Measurements from ENCODE around the gene PLEKHA3.

The PLEKHA3 gene

GRCh38 chr2:178478439-178479274 lies 1.6 kb upstream of the PLEKHA3 start, which contains the start of gene FKBP7:
Gene FKBP7 (minus strand): TSS chr2:178478600. CDS start chr2:178478499, 101 bp downstream.
- DNase-seq (ENCODE audit: low read depth in 2 of 2) = peak; percentile 61 to 73

GRCh38 chr2:178479275-178479616 lies 1.0 kb upstream of the PLEKHA3 start:
- DNase-seq (ENCODE audit: low read depth in 2 of 2) = no peak

- DNase-seq (ENCODE audit: low read depth in 2 of 2) = no peak
Observed at GRCh38 chr2:178479758-178480226, 465 bp upstream of the PLEKHA3 start.

- DNase-seq (ENCODE audit: low read depth in 2 of 2) = no peak
Observed at GRCh38 chr2:178482437-178482836, 2.2 kb downstream of the PLEKHA3 start.

DNA sequence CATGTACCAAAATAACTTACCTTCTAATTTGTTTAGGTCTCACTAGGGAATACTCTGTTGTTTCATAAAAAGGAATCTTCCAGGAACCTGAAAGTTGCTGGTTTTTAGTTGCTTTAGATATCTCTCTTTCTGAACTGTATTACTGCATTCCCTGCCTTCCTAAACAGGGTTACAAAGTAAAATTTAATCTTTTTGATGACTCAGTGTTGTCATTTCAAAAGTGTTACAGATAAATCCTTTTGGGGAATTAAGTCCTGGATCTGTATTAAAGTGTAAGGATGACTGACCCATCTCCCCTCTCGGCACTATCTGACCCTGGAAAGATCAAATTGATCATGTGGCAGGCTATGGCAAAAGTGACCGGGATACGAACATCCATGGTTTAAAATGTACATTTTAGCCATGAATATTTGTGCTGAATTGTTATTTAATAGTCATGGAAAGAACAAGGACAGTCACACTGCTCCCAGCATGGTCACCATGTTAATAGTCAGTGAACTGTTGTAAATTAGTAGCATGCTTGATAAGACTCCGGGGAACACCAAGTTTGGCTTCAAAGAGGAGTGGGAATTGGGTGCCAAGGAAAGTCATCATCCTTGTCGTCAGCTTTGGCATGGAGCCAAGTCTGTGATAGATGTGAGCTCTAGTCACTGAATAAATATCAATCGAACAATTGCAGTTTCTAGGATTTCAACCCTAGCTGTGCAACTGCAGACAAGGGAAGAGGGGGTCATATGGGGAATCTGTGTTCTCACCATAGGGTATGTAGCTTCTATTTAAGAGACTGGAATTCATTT lies 4.2 kb downstream of the PLEKHA3 start:
- no peak for DNase-seq (ENCODE audit: low read depth in 2 of 2)

- DNase-seq (ENCODE audit: low read depth in 2 of 2) = no peak
Observed at GRCh38 chr2:178485356-178485755, 5.1 kb downstream of the PLEKHA3 start.

DNA sequence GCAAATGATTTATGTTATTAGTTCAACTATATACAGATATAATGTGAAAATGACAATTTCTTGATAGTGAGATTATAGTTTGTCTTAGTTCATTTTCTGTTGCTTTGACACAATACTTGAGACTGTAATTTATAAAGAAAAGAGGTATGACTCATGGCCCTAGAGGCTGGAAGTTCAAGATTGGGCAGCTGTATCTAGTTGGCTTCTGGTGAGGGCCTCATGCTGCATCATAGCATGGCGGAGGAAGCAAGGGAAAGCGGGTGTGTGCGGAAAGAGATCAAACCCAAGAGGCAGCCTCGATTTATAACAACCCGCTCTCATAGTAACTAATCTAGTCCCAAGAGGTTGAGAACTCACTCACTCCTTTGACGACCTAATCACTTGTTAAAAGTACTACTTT lies 11.4 kb downstream of the PLEKHA3 start:
- DNase-seq (ENCODE audit: low read depth in 2 of 2) = no peak

GRCh38 chr2:178496049-178496448 lies 15.8 kb downstream of the PLEKHA3 start:
- no peak for DNase-seq (ENCODE audit: low read depth in 2 of 2)

DNA sequence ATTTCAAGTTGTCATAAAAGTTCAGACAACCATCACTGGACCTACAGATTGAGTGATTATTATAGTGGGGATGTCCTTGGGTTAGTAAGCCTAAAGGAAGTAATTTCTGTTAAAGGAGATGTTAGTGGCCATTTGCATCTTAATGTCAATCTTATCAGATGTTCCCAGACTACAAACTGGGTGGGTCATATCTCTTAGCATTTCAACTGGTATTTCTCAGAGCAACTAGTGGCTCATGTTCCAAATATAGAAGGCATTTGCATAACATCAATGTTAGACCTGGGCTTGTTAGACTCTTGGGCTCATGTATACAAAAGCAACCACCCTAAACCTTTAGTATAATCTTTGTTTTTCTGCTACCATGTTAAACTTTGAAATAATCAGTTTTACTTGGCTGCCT lies 17.9 kb downstream of the PLEKHA3 start:
- DNase-seq (ENCODE audit: low read depth in 2 of 2) = no peak

DNA sequence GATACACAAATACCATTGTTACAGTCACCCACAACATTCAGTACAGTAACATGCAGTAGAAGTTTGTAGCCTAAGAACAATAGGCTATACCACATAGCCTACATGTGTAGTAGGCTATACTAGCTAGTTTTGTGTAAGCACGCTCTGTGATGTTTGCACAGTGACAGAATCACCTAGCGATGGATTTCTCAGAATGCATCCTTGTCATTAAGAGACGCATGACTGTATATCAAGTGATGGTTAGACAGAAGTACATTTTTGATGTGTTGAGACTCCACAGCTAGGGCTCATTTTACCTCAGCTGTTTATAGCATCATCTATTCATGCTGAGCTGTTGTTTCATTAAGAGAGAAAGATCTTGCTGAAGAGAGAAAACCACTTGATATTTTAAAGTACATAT lies 19.4 kb downstream of the PLEKHA3 start:
- no peak for DNase-seq (ENCODE audit: low read depth in 2 of 2)

DNA sequence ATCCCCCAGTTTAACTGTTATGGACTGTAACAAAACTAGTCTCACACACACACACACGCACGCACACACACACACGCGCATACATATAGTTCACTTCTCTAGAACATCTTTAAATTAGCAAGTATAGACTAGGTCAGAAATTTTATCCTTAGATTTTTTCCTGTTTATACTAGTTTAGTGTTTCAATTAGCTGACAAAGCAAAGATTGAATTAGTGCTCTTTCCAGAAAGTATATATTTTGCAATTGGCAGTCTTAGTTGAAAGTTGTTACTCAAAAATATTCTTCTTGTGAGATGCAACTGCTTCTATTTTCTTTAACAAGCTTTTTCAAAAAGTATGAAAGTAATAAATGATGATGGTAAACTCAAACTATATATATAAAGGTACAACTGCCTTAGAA lies 22.5 kb downstream of the PLEKHA3 start:
- no peak for DNase-seq (ENCODE audit: low read depth in 2 of 2)

- DNase-seq (ENCODE audit: low read depth in 2 of 2) = no peak
Observed at GRCh38 chr2:178506101-178506500, 25.8 kb downstream of the PLEKHA3 start.

- no peak for DNase-seq (ENCODE audit: low read depth in 2 of 2)
Observed at GRCh38 chr2:178506524-178506923, 26.3 kb downstream of the PLEKHA3 start.

- DNase-seq (ENCODE audit: low read depth in 2 of 2) = no peak
Observed at GRCh38 chr2:178506949-178507348, 26.7 kb downstream of the PLEKHA3 start.

- no peak for DNase-seq (ENCODE audit: low read depth in 2 of 2)
Observed at GRCh38 chr2:178508646-178509045, 28.4 kb downstream of the PLEKHA3 start.

GRCh38 chr2:178510384-178510783 lies 30.1 kb downstream of the PLEKHA3 start:
- DNase-seq (ENCODE audit: low read depth in 2 of 2) = no peak

- DNase-seq (ENCODE audit: low read depth in 2 of 2) = no peak
Observed at GRCh38 chr2:178512484-178512883, 32.2 kb downstream of the PLEKHA3 start.

- no peak for DNase-seq (ENCODE audit: low read depth in 2 of 2)
Observed at GRCh38 chr2:178513876-178514275, 33.6 kb downstream of the PLEKHA3 start.

GRCh38 chr2:178514664-178515063 lies 34.4 kb downstream of the PLEKHA3 start:
- DNase-seq (ENCODE audit: low read depth in 2 of 2) = peak in 1 of 2 donors; percentile 25

- DNase-seq (ENCODE audit: low read depth in 2 of 2) = no peak
Observed at GRCh38 chr2:178517496-178517895, 37.2 kb downstream of the PLEKHA3 start.

GRCh38 chr2:178521304-178522150 lies 41.3 kb downstream of the PLEKHA3 start:
- peak in 1 of 2 donors; percentile 29 for DNase-seq (ENCODE audit: low read depth in 2 of 2)
